Measurements from ENCODE around the gene DMTF1. TPM values are rescaled to one million over a fixed set of nuclear protein-coding genes. Genes with fewer than 3 reads are reported as not detected.

The DMTF1 gene
- total and polyA plus RNA-seq, 9 of the 15 experiments (the other 6 are each of a cell fraction or from before 2014, with no cell fraction given): 25.7 to 208 (median 74.7) TPM

GRCh38 chr7:87152897-87153641, 816 bp downstream of the DMTF1 start (continued):
- TF ChIP-seq E4F1 (CRISPR knock-in tag; IDR thresholded peaks at IDR 0.05; ENCODE audit: borderline replicate concordance) (no peak), KDM1A (IDR thresholded peaks at IDR 0.05) (0 out of 4 replicates have a peak, but pooled peaks of 1 of the 2 experiments have one; percentile 7), C11orf30 (IDR thresholded peaks at IDR 0.05; ENCODE audit: low read depth) (no peak; the same call in 1 of the 2 replicates), FOSL1 (tag; conservative IDR thresholded peaks at IDR 0.05) (peak; percentile 73), ZNF280A (IDR thresholded peaks at IDR 0.05; ENCODE audit: low read depth, partially characterized antibody) (peak; percentile 11), DPF2 (IDR thresholded peaks at IDR 0.05) (peak; percentile 32; the same call in 1 of the 2 replicates), CREB3L1 (IDR thresholded peaks at IDR 0.05; ENCODE audit: borderline replicate concordance, low read depth) (no peak), BACH1 (tag; IDR thresholded peaks at IDR 0.05) (peak; percentile 45; the same call in 1 of the 2 replicates), ZBTB26 (CRISPR knock-in tag; IDR thresholded peaks at IDR 0.05) (0 out of 2 replicates have a peak, but pooled peaks have one; percentile 7), ZNF511 (CRISPR knock-in tag; IDR thresholded peaks at IDR 0.05) (0 out of 2 replicates have a peak, but pooled peaks have one; percentile 7), NBN (IDR thresholded peaks at IDR 0.05; ENCODE audit: low read depth) (0 out of 2 replicates have a peak, but pooled peaks have one; percentile 42), CHAMP1 (IDR thresholded peaks at IDR 0.05) (peak; percentile 8; the same call in 1 of the 2 replicates), TAF9B (IDR thresholded peaks at IDR 0.05; ENCODE audit: partially characterized antibody) (peak; percentile 76), TOE1 (IDR thresholded peaks at IDR 0.05; ENCODE audit: borderline replicate concordance) (peak; percentile 70), TOE1 (CRISPR knock-in tag; IDR thresholded peaks at IDR 0.05; ENCODE audit: borderline replicate concordance, low read depth) (no peak), STAT5A (IDR thresholded peaks at IDR 0.05; ENCODE audit: borderline replicate concordance, low read length) (peak; percentile 13; the same call in 1 of the 2 replicates), BRD9 (IDR thresholded peaks at IDR 0.05; ENCODE audit: low read depth, partially characterized antibody) (peak; percentile 85)

All from K562 (cell line).